Mesendoderm (in vitro differentiated cells): ENCODE results near the gene ASIC1.

Experiments
- DNase-seq: peaks from one replicate; pipeline ENCODE4 v3.0.0; 2013
- H2AK5ac ChIP-seq: 2 replicates; pipeline ENCODE4 v1.6.1; 2013; ENCODE audit warnings: low read length, inconsistent platforms
- H2BK120ac ChIP-seq: 2 replicates; pipeline ENCODE4 v1.6.1; 2013; ENCODE audit warnings: low read depth, mild to moderate bottlenecking, low read length, moderate library complexity, mixed read lengths
- H2BK15ac ChIP-seq: replicated peaks from 2 replicates; pipeline ENCODE4 v1.6.1; 2013; ENCODE audit warnings: low read depth, mild to moderate bottlenecking, moderate library complexity
- H2BK5ac ChIP-seq: 2 replicates; pipeline ENCODE4 v1.6.1; 2013; ENCODE audit warnings: low read length, inconsistent platforms
- H3K18ac ChIP-seq: 2 replicates; pipeline ENCODE4 v1.6.1; 2013; ENCODE audit warnings: mild to moderate bottlenecking, low read length, mixed read lengths
- H3K23ac ChIP-seq: one replicate; pipeline ENCODE4 v1.6.1; 2013; ENCODE audit warnings: low read length
- H3K27ac ChIP-seq: 2 replicates; pipeline ENCODE4 v1.5.1; 2013; ENCODE audit warnings: low read depth, mild to moderate bottlenecking, inconsistent platforms, low read length, moderate library complexity
- H3K27me3 ChIP-seq: 2 replicates; pipeline ENCODE4 v1.6.1; 2013; ENCODE audit warnings: low read length, control low read depth, mild to moderate bottlenecking, inconsistent platforms; ENCODE audit not compliant: insufficient read depth, poor library complexity
- H3K36me3 ChIP-seq: 2 replicates; pipeline ENCODE4 v1.6.1; 2013; ENCODE audit warnings: low read length, inconsistent platforms; ENCODE audit not compliant: control insufficient read depth, insufficient read depth
- H3K4ac ChIP-seq: one replicate; pipeline ENCODE4 v1.6.1; 2013; ENCODE audit warnings: low read depth, mild to moderate bottlenecking, low read length, moderate library complexity
- H3K4me1 ChIP-seq: 2 replicates; pipeline ENCODE4 v1.6.1; 2013; ENCODE audit warnings: low read depth, low read length, inconsistent platforms; ENCODE audit not compliant: control insufficient read depth
- H3K4me2 ChIP-seq: 2 replicates; pipeline ENCODE4 v1.6.1; 2013; ENCODE audit warnings: low read length
- H3K4me3 ChIP-seq: 2 replicates; pipeline ENCODE4 v1.5.1; 2013; ENCODE audit warnings: mild to moderate bottlenecking, low read length
- H3K56ac ChIP-seq: one replicate; pipeline ENCODE4 v1.6.1; 2013; ENCODE audit warnings: low read length
- H3K79me1 ChIP-seq: 2 replicates; pipeline ENCODE4 v1.6.1; 2013; ENCODE audit warnings: low read length, inconsistent platforms
- H3K79me2 ChIP-seq: 2 replicates; pipeline ENCODE4 v1.6.1; 2013; ENCODE audit warnings: mild to moderate bottlenecking, low read length; ENCODE audit not compliant: control insufficient read depth, insufficient read depth
- H3K9ac ChIP-seq: 2 replicates; pipeline ENCODE4 v1.6.1; 2013; ENCODE audit warnings: low read length, inconsistent platforms
- H4K5ac ChIP-seq: one replicate; pipeline ENCODE4 v1.6.1; 2013; ENCODE audit warnings: low read length
- H4K8ac ChIP-seq: one replicate; pipeline ENCODE4 v1.6.1; 2013; ENCODE audit warnings: low read depth, mild to moderate bottlenecking, control low read depth, low read length, moderate library complexity
- WGBS: extraction: QIAGEN DNeasy Blood & Tissue Kit; methylation state at CpG from one replicate; pipeline ENCODE4 v1.1.7; 2013; ENCODE audit warnings: low lambda C conversion rate, missing lambda C conversion rate; ENCODE audit not compliant: insufficient coverage; ENCODE audit errors: extremely low coverage; 5-methylcytosine and 5-hydroxymethylcytosine counted together

The ASIC1 gene

GRCh38 chr12:50099302-50100008 lies 42.1 kb downstream of the ASIC1 start:
- H3K36me3 ChIP-seq: peaks cover 33% of the 10 kb centered on the region
- no peak overlapping the region for H4K8ac ChIP-seq
- DNase-seq: peak; percentile 23
- H3K4ac ChIP-seq: no peak overlapping the region
- no peaks in the 10 kb centered on the region for H3K27me3 ChIP-seq
- no peaks in the 10 kb centered on the region for H3K79me1 ChIP-seq
- no peak overlapping the region for H2BK120ac ChIP-seq
- H3K4me3 ChIP-seq: no peak overlapping the region
- H3K27ac ChIP-seq: no peak overlapping the region
- H3K56ac ChIP-seq: no peak overlapping the region
- H3K79me2 ChIP-seq: no peaks in the 10 kb centered on the region
- no peak overlapping the region for H3K4me2 ChIP-seq
- no peak overlapping the region for H4K5ac ChIP-seq
- H3K9ac ChIP-seq: no peak overlapping the region
- H2BK5ac ChIP-seq: no peak overlapping the region
- H2BK15ac ChIP-seq: no peak overlapping the region
- H3K4me1 ChIP-seq: no peaks in the 10 kb centered on the region
- no peak overlapping the region for H3K18ac ChIP-seq
- WGBS: no CpG with 5 or more reads among the region's 5 CpGs
- no peak overlapping the region for H3K23ac ChIP-seq
- H2AK5ac ChIP-seq: no peak overlapping the region

- no peak overlapping the region for H2AK5ac ChIP-seq
- WGBS: no CpG with 5 or more reads among the region's 3 CpGs
- no peak overlapping the region for H3K9ac ChIP-seq
- H3K27me3 ChIP-seq: no peaks in the 10 kb centered on the region
- H3K56ac ChIP-seq: no peak overlapping the region
- no peak overlapping the region for H3K4me2 ChIP-seq
- H4K8ac ChIP-seq: no peak overlapping the region
- H2BK5ac ChIP-seq: no peak overlapping the region
- H3K23ac ChIP-seq: no peak overlapping the region
- no peak for DNase-seq
- H3K36me3 ChIP-seq: peaks cover 32% of the 10 kb centered on the region
- no peak overlapping the region for H3K4me3 ChIP-seq
- no peak overlapping the region for H3K27ac ChIP-seq
- H3K4me1 ChIP-seq: no peaks in the 10 kb centered on the region
- H3K4ac ChIP-seq: no peak overlapping the region
- no peaks in the 10 kb centered on the region for H3K79me1 ChIP-seq
- H3K79me2 ChIP-seq: no peaks in the 10 kb centered on the region
- no peak overlapping the region for H2BK15ac ChIP-seq
- H4K5ac ChIP-seq: no peak overlapping the region
- no peak overlapping the region for H2BK120ac ChIP-seq
- H3K18ac ChIP-seq: no peak overlapping the region
Observed at GRCh38 chr12:50100561-50100960, 43.2 kb downstream of the ASIC1 start.

DNA sequence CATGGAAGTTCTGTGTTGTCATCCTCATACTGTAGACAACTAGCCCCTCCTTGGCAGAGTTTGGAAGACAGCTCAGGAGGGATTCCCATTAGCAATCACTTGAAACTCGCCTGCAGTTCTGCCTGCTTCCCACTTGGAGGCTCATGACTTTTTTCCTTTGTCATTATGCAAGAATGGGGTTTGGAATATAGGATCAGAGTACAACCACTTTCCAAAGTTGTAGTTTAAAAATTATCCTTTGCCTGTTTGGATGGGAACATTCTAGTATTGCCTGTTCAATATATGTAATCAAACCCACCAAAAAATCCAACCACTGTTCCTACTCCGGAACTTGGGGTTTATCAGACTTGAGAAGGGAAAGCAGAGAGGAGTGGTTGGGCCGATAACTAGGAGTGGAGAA lies 44.3 kb downstream of the ASIC1 start:
- Histone ChIP-seq H3K9ac (no peak overlapping the region), H3K18ac (no peak overlapping the region), H3K4me2 (no peak overlapping the region), H3K36me3 (peaks cover 23% of the 10 kb centered on the region), H2BK120ac (no peak overlapping the region), H3K79me2 (no peaks in the 10 kb centered on the region), H2BK5ac (no peak overlapping the region), H4K5ac (no peak overlapping the region), H2BK15ac (no peak overlapping the region), H3K23ac (no peak overlapping the region), H2AK5ac (no peak overlapping the region), H3K4me1 (no peaks in the 10 kb centered on the region), H3K56ac (no peak overlapping the region), H3K27ac (no peak overlapping the region), H3K79me1 (no peaks in the 10 kb centered on the region), H3K4ac (no peak overlapping the region), H4K8ac (no peak overlapping the region), H3K4me3 (no peak overlapping the region), H3K27me3 (no peaks in the 10 kb centered on the region)
- no CpG with 5 or more reads among the region's 3 CpGs for WGBS
- DNase-seq: peak; percentile 93

DNA sequence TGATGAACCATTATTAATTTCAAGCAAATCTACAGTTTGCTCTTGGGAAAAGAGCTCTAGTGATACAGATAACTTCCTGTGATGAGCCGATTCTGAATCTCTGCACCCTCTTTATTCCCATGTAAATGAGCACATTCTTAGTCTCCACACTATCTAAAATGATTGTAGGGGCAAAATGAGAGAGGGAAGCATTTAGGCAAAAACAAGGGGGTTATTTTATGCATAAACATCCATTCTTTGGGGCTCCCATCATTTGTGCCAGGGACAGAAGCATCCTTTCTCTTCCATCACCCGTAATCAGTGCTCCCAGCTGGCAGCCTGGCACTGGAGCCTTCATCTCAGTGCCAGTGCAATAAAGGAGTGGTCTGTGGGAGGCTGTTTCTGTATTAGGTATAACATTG lies 44.7 kb downstream of the ASIC1 start:
- no peaks in the 10 kb centered on the region for H3K27me3 ChIP-seq
- H4K5ac ChIP-seq: no peak overlapping the region
- no peaks in the 10 kb centered on the region for H3K4me1 ChIP-seq
- H3K23ac ChIP-seq: no peak overlapping the region
- H3K4ac ChIP-seq: no peak overlapping the region
- no peak overlapping the region for H4K8ac ChIP-seq
- peaks cover 19% of the 10 kb centered on the region for H3K36me3 ChIP-seq
- no peak overlapping the region for H2BK120ac ChIP-seq
- no peak overlapping the region for H3K27ac ChIP-seq
- no peak overlapping the region for H3K9ac ChIP-seq
- H2BK5ac ChIP-seq: no peak overlapping the region
- no peak overlapping the region for H3K18ac ChIP-seq
- H3K4me3 ChIP-seq: no peak overlapping the region
- H3K4me2 ChIP-seq: no peak overlapping the region
- no peak for DNase-seq
- no CpG with 5 or more reads among the region's 2 CpGs for WGBS
- H3K56ac ChIP-seq: no peak overlapping the region
- H2BK15ac ChIP-seq: no peak overlapping the region
- no peak overlapping the region for H2AK5ac ChIP-seq
- H3K79me1 ChIP-seq: no peaks in the 10 kb centered on the region
- no peaks in the 10 kb centered on the region for H3K79me2 ChIP-seq

DNA sequence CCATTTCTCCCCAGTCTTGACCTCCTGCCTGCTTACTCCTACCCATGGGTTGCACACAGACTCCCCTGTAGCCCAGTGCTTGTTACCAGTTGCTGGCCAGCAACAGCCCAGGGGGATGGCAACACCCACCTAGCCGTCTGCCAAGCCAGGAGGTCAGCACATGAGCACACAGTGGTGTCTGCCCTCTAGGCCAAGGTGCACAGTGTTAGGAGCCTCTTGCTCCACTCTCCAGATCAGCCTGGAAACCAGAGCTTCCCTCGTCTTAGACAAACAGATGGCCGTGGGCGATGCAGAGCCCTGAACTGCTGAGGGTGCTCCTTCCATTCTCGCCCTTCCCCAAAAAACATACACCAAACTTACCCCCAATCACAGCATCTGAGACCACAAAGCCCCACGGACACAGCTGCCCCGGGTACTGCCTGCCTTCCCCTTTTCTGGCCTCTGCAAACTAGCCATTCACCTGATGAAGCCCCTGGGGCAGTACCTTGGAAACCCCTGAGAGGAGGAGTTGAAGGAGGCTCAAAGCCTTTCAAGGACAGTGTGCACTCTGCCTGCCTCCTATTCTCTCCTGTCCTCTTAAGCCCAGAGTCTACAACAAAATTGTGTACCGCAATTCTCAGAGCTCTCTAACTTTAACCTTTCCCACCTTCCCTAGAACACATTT lies 45.4 kb downstream of the ASIC1 start:
- H3K4me2 ChIP-seq: no peak overlapping the region
- no peaks in the 10 kb centered on the region for H3K4me1 ChIP-seq
- H2BK15ac ChIP-seq: no peak overlapping the region

More for the DNA sequence above, 45.4 kb downstream of the ASIC1 start:
- no peak overlapping the region for H3K4ac ChIP-seq
- H3K9ac ChIP-seq: no peak overlapping the region
- H3K79me2 ChIP-seq: no peaks in the 10 kb centered on the region
- no peak overlapping the region for H3K56ac ChIP-seq
- H3K23ac ChIP-seq: no peak overlapping the region
- no peak overlapping the region for H3K18ac ChIP-seq
- H3K79me1 ChIP-seq: no peaks in the 10 kb centered on the region
- WGBS: no CpG with 5 or more reads among the region's 8 CpGs
- H2AK5ac ChIP-seq: no peak overlapping the region
- no peak overlapping the region for H3K27ac ChIP-seq
- H4K5ac ChIP-seq: no peak overlapping the region
- no peak overlapping the region for H4K8ac ChIP-seq
- H2BK120ac ChIP-seq: no peak overlapping the region
- H3K36me3 ChIP-seq: peaks cover 19% of the 10 kb centered on the region
- H3K4me3 ChIP-seq: no peak overlapping the region
- no peak overlapping the region for H2BK5ac ChIP-seq
- no peaks in the 10 kb centered on the region for H3K27me3 ChIP-seq
- no peak for DNase-seq
